Measurements from ENCODE around the gene ZNF329. TPM values are rescaled to one million over a fixed set of nuclear protein-coding genes. Genes with fewer than 3 reads are reported as not detected.
A peak's percentile ranks its signal among the peaks of the same experiment; 100 is the strongest.

Gene ZNF329
- total and polyA plus RNA-seq, 5 donors from 2014 or later, result 2.9 to 9.4 (median 5.6) TPM

DNA sequence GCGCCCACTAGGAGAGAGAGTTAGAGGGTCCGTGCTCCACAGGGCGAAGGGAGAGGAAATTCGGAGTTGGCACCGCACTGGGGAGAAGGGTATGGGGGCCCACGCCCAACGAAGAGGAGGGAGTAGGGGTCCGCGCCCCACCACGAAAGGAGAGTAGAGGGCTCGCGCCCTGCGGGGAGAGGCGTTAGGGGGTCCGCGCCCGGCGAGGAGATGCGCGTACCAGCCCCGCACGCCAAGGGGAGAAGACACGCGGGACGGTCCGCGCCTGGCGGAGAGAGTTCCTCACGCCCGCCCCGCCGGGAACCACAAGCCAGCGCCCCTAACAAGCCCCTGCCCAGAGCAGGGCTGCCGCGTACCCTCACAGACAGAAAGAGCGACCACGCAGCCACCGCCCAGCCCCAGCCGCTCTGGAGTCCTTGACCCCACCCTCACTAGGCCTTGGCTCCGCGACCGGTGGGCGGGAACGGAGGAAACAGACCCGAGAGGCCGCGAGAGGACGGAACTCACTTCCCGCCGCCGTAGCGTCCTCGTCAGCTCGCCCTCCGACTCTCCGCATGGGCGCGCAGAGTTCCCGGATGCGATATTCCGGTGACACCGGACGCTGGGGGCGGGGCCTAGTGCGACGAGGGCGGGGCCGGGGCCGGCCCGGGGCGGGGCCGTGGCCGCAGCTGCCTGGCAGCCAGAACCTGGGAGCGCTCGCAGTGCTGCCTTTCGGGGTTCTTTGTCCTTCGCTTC, 32.6 kb downstream of the ZNF329 start:
- peaks cover 2% of the 10 kb centered on the region for H3K27me3 ChIP-seq (ENCODE audit: control insufficient read depth, insufficient read depth, low read length)
- no peaks in the 10 kb centered on the region for H3K4me1 ChIP-seq (ENCODE audit: control insufficient read depth, insufficient read depth, low read length, poor library complexity, severe bottlenecking)
- Mint-ChIP-seq H3K27ac (no peak overlapping the region), H3K36me3 (peaks cover 5% of the 10 kb centered on the region), H3K9me3 (peaks cover 2 to 81% (median 26%) of the 10 kb centered on the region in 7 donors), H3K4me3 (no peak overlapping the region), H3K27me3 (no peaks in the 10 kb centered on the region), H3K4me1 (no peaks in the 10 kb centered on the region)
- no peak for ATAC-seq (ENCODE audit: low read depth in 2 of 2)
- no peak overlapping the region for H3K4me3 ChIP-seq (ENCODE audit: low read depth, low read length)
- DNase-seq, result no peak
- H3K36me3 ChIP-seq (ENCODE audit: control insufficient read depth, insufficient read depth, low read length), result no peaks in the 10 kb centered on the region
- no peak overlapping the region for H3K27ac ChIP-seq (ENCODE audit: insufficient read depth, low read length, poor library complexity, severe bottlenecking)
- peaks cover 51 to 96% of the 10 kb centered on the region in 2 experiments for H3K9me3 ChIP-seq (ENCODE audit: control insufficient read depth in 2 of 2, low read length in 2 of 2)

DNA sequence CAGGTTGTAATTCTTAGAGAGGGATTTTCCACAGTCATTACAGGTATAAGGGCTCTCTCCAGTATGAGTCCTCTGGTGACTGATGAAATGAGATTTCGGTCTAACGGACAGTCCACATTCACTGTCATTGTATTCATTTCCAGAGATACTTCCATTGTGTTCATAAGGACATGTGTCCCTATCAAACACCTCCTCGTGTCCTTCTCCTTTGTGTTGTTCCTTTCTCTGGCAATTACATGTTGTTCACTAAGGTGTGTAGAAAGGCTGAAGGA, 42.1 kb downstream of the ZNF329 start:
- H3K27me3 Mint-ChIP-seq, result no peaks in the 10 kb centered on the region
- Histone ChIP-seq H3K4me1 (ENCODE audit: control insufficient read depth, insufficient read depth, low read length, poor library complexity, severe bottlenecking) (no peaks in the 10 kb centered on the region), H3K9me3 (ENCODE audit: control insufficient read depth in 2 of 2, low read length in 2 of 2) (peaks cover 55 to 91% of the 10 kb centered on the region in 2 experiments), H3K27me3 (ENCODE audit: control insufficient read depth, insufficient read depth, low read length) (no peaks in the 10 kb centered on the region), H3K4me3 (ENCODE audit: low read depth, low read length) (no peak overlapping the region), H3K36me3 (ENCODE audit: control insufficient read depth, insufficient read depth, low read length) (no peaks in the 10 kb centered on the region), H3K27ac (ENCODE audit: insufficient read depth, low read length, poor library complexity, severe bottlenecking) (no peak overlapping the region)
- ATAC-seq (ENCODE audit: low read depth in 2 of 2) (no peak), DNase-seq (no peak)
- no peak overlapping the region for H3K27ac Mint-ChIP-seq
- no peaks in the 10 kb centered on the region for H3K4me1 Mint-ChIP-seq
- peaks cover under 1 to 75% (median 29%) of the 10 kb centered on the region in 7 donors for H3K9me3 Mint-ChIP-seq
- peaks cover 6% of the 10 kb centered on the region for H3K36me3 Mint-ChIP-seq
- H3K4me3 Mint-ChIP-seq, result no peak overlapping the region

DNA sequence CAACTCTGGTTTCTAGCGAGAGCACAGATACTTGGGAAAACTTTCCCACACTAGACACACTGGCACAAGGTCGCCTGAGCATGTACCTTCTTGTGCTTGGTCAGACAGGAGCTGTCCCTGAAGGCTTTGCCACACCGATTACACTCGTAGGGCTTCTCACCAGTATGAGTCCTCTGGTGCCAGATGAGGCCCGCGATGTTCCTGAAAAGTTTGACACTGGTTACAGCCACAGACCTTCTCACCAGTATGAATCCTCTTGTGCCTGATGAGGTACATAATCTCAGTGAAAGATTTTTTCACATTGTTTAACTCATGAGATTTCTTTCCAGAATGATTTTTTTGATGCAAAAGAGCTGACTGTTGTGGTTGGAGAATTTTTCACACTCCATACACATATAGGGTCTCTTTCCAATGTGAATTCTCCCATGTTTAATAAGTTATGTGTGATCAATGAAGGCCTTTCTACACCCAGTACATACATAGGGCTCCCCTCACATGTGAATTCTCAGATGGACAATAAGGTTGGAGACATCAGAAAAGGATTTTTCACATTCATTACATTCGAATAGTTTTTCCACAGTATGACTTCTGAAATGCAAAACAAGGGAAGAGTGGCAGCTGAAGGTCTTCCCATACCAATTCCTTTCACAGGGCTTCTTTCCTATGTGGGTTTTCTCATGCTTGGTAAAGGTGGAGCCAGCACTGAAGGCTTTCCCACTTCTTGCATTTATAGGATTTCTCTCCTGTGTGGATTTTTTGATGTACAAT, 42.6 kb downstream of the ZNF329 start:
- no peak for ATAC-seq (ENCODE audit: low read depth in 2 of 2)
- Mint-ChIP-seq H3K36me3 (peaks cover 6% of the 10 kb centered on the region), H3K9me3 (peaks cover 4 to 74% (median 30%) of the 10 kb centered on the region in 7 donors)

DNA sequence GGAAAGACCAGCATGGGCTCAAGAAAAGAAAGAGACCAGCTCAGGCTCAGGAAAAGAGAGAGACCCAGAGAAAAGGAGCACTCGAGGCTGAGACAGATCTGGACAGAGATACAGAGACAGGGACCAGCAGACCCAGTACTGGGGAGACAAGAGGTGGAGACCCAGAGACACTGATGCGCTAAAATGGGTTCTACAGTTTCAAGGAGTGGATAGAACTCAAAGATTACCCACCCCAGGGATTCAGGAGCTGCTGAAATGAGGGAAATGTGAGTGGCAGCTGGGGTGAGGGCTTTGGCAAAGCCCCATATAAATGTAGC, 51.9 kb downstream of the ZNF329 start:
- no peak for DNase-seq
- peaks cover 5% of the 10 kb centered on the region for H3K27me3 Mint-ChIP-seq
- Histone ChIP-seq H3K36me3 (ENCODE audit: control insufficient read depth, insufficient read depth, low read length) (peaks cover 4% of the 10 kb centered on the region), H3K4me1 (ENCODE audit: control insufficient read depth, insufficient read depth, low read length, poor library complexity, severe bottlenecking) (peaks cover 12% of the 10 kb centered on the region), H3K27ac (ENCODE audit: insufficient read depth, low read length, poor library complexity, severe bottlenecking) (peak overlapping the region; percentile 99), H3K4me3 (ENCODE audit: low read depth, low read length) (peak overlapping the region; percentile 77), H3K9me3 (ENCODE audit: control insufficient read depth in 2 of 2, low read length in 2 of 2) (peaks cover 30 to 69% of the 10 kb centered on the region in 2 experiments), H3K27me3 (ENCODE audit: control insufficient read depth, insufficient read depth, low read length) (no peaks in the 10 kb centered on the region)
- H3K4me1 Mint-ChIP-seq, result peaks cover 5 to 20% (median 8%) of the 10 kb centered on the region in 4 donors
- H3K27ac Mint-ChIP-seq, result peak overlapping the region; percentile 100
- ATAC-seq (ENCODE audit: low read depth in 2 of 2), result no peak
- peaks cover 3 to 40% (median 15%) of the 10 kb centered on the region in 7 donors for H3K9me3 Mint-ChIP-seq
- H3K36me3 Mint-ChIP-seq, result peaks cover 9% of the 10 kb centered on the region
- peak overlapping the region; percentile 81 to 95 (median 91) for H3K4me3 Mint-ChIP-seq

More for the DNA sequence above, 42.6 kb downstream of the ZNF329 start:
- Mint-ChIP-seq H3K4me3 (no peak overlapping the region), H3K4me1 (no peaks in the 10 kb centered on the region), H3K27me3 (no peaks in the 10 kb centered on the region), H3K27ac (no peak overlapping the region)
- Histone ChIP-seq H3K9me3 (ENCODE audit: control insufficient read depth in 2 of 2, low read length in 2 of 2) (peaks cover 60 to 91% of the 10 kb centered on the region in 2 experiments), H3K4me1 (ENCODE audit: control insufficient read depth, insufficient read depth, low read length, poor library complexity, severe bottlenecking) (no peaks in the 10 kb centered on the region), H3K4me3 (ENCODE audit: low read depth, low read length) (no peak overlapping the region), H3K27ac (ENCODE audit: insufficient read depth, low read length, poor library complexity, severe bottlenecking) (no peak overlapping the region), H3K36me3 (ENCODE audit: control insufficient read depth, insufficient read depth, low read length) (no peaks in the 10 kb centered on the region), H3K27me3 (ENCODE audit: control insufficient read depth, insufficient read depth, low read length) (no peaks in the 10 kb centered on the region)
- no peak for DNase-seq

- Histone ChIP-seq H3K4me1 (ENCODE audit: control insufficient read depth, insufficient read depth, low read length, poor library complexity, severe bottlenecking) (peaks cover 12% of the 10 kb centered on the region), H3K4me3 (ENCODE audit: low read depth, low read length) (peak within 1 kb of the TSS; percentile 77), H3K27me3 (ENCODE audit: control insufficient read depth, insufficient read depth, low read length) (no peaks in the 10 kb centered on the region), H3K36me3 (ENCODE audit: control insufficient read depth, insufficient read depth, low read length) (peaks cover 4% of the 10 kb centered on the region), H3K27ac (ENCODE audit: insufficient read depth, low read length, poor library complexity, severe bottlenecking) (peak within 1 kb of the TSS; percentile 99), H3K9me3 (ENCODE audit: control insufficient read depth in 2 of 2, low read length in 2 of 2) (peaks cover 25 to 69% of the 10 kb centered on the region in 2 experiments)
- Mint-ChIP-seq H3K27ac (peak within 1 kb of the TSS; percentile 100), H3K27me3 (peaks cover 5% of the 10 kb centered on the region), H3K9me3 (peaks cover 0 to 38% (median 12%) of the 10 kb centered on the region in 7 donors), H3K4me3 (peak within 1 kb of the TSS; percentile 81 to 95 (median 91)), H3K4me1 (peaks cover 5 to 20% (median 8%) of the 10 kb centered on the region in 4 donors), H3K36me3 (peaks cover 12% of the 10 kb centered on the region)
- DNase-seq, result peak; percentile 85 to 97 (median 90)
- ATAC-seq (ENCODE audit: low read depth in 2 of 2), result peak; percentile 96 to 97
These were observed 52.6 kb downstream of the ZNF329 start, which contains the start of gene ZSCAN18 for GRCh38 chr19:58097781-58098681. TSS of gene ZSCAN18 (minus strand) at chr19:58098231. CDS start at chr19:58090267, 7,964 bp downstream.

DNA sequence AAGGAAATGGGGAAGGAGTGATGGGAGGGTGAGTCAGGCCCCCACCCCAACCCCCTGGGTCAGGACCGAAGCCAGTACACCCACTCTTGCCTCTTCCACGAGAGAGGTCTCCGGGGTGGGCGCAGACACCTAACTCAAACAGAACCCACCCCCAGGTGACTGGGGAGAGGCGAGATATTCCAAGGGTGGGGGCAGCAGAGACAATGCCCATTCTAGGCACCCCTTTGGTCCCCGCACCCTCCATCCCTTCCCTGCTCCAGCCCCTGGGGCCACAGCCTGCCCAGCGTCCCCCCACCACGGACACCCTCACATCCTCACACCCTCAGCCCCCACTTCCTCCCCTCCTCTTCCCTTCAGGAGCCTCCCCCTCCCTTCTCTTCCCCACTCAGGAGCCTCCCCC, 53.2 kb downstream of the ZNF329 start:
- H3K27ac Mint-ChIP-seq, result peak overlapping the region in 1 of 3 donors; percentile 94
- peaks cover 20 to 64% of the 10 kb centered on the region in 2 experiments for H3K9me3 ChIP-seq (ENCODE audit: control insufficient read depth in 2 of 2, low read length in 2 of 2)
- no peak overlapping the region for H3K4me3 ChIP-seq (ENCODE audit: low read depth, low read length)
- peaks cover 4% of the 10 kb centered on the region for H3K36me3 ChIP-seq (ENCODE audit: control insufficient read depth, insufficient read depth, low read length)
- no peaks in the 10 kb centered on the region for H3K27me3 ChIP-seq (ENCODE audit: control insufficient read depth, insufficient read depth, low read length)
- H3K4me1 ChIP-seq (ENCODE audit: control insufficient read depth, insufficient read depth, low read length, poor library complexity, severe bottlenecking), result peaks cover 12% of the 10 kb centered on the region
- peaks cover 5% of the 10 kb centered on the region for H3K27me3 Mint-ChIP-seq
- H3K9me3 Mint-ChIP-seq, result peaks cover 0 to 34% (median 10%) of the 10 kb centered on the region in 7 donors
- peak overlapping the region; percentile 99 for H3K27ac ChIP-seq (ENCODE audit: insufficient read depth, low read length, poor library complexity, severe bottlenecking)
- ATAC-seq (ENCODE audit: low read depth in 2 of 2) (no peak), DNase-seq (no peak)
- peaks cover 5 to 20% (median 8%) of the 10 kb centered on the region in 4 donors for H3K4me1 Mint-ChIP-seq
- H3K4me3 Mint-ChIP-seq, result peak overlapping the region; percentile 67 to 80 (median 79)
- peaks cover 12% of the 10 kb centered on the region for H3K36me3 Mint-ChIP-seq

- peak overlapping the region; percentile 47 to 94 (median 61) for H3K27ac Mint-ChIP-seq
- peaks cover 4% of the 10 kb centered on the region for H3K36me3 ChIP-seq (ENCODE audit: control insufficient read depth, insufficient read depth, low read length)
- no peak for DNase-seq
- H3K27ac ChIP-seq (ENCODE audit: insufficient read depth, low read length, poor library complexity, severe bottlenecking), result no peak overlapping the region
- H3K27me3 ChIP-seq (ENCODE audit: control insufficient read depth, insufficient read depth, low read length), result no peaks in the 10 kb centered on the region
- H3K9me3 Mint-ChIP-seq, result peaks cover 0 to 36% (median 8%) of the 10 kb centered on the region in 7 donors
- peaks cover 5% of the 10 kb centered on the region for H3K27me3 Mint-ChIP-seq
- ATAC-seq (ENCODE audit: low read depth in 2 of 2), result no peak
- H3K4me3 Mint-ChIP-seq, result peak overlapping the region; percentile 21 to 80 (median 72)
- H3K4me1 Mint-ChIP-seq, result peaks cover 5 to 21% (median 8%) of the 10 kb centered on the region in 4 donors
- peaks cover 13% of the 10 kb centered on the region for H3K36me3 Mint-ChIP-seq
- peaks cover 19 to 64% of the 10 kb centered on the region in 2 experiments for H3K9me3 ChIP-seq (ENCODE audit: control insufficient read depth in 2 of 2, low read length in 2 of 2)
- no peak overlapping the region for H3K4me3 ChIP-seq (ENCODE audit: low read depth, low read length)
- H3K4me1 ChIP-seq (ENCODE audit: control insufficient read depth, insufficient read depth, low read length, poor library complexity, severe bottlenecking), result peaks cover 12% of the 10 kb centered on the region
These were observed 53.7 kb downstream of the ZNF329 start for GRCh38 chr19:58096884-58097283.

Measured in CD4-positive, CD25-positive, alpha-beta regulatory T cell (primary cell).